ENCODE results near the gene ZFYVE27. TPM values are rescaled to one million over a fixed set of nuclear protein-coding genes. Genes with fewer than 3 reads are reported as not detected.

Gene ZFYVE27
- total RNA-seq, 3 donors from 2014 or later = 26.9 to 37.6 (median 29.2) TPM

GRCh38 chr10:97707134-97707861, 29.6 kb upstream of the ZFYVE27 start:
- intact Hi-C loops (cut with DNase I; ENCODE audit: low total_unique reads) = no loop called here
- TF ChIP-seq, protein P1, sequence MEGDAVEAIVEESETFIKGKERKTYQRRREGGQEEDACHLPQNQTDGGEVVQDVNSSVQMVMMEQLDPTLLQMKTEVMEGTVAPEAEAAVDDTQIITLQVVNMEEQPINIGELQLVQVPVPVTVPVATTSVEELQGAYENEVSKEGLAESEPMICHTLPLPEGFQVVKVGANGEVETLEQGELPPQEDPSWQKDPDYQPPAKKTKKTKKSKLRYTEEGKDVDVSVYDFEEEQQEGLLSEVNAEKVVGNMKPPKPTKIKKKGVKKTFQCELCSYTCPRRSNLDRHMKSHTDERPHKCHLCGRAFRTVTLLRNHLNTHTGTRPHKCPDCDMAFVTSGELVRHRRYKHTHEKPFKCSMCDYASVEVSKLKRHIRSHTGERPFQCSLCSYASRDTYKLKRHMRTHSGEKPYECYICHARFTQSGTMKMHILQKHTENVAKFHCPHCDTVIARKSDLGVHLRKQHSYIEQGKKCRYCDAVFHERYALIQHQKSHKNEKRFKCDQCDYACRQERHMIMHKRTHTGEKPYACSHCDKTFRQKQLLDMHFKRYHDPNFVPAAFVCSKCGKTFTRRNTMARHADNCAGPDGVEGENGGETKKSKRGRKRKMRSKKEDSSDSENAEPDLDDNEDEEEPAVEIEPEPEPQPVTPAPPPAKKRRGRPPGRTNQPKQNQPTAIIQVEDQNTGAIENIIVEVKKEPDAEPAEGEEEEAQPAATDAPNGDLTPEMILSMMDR (IDR thresholded peaks at IDR 0.05) = no peak
- no peak for TF ChIP-seq POLR2A (IDR thresholded peaks at IDR 0.05)
- TF ChIP-seq POLR2AphosphoS5 (IDR thresholded peaks at IDR 0.05) = no peak
- DNase-seq (ENCODE audit: low spot score in 2 of 2) = no peak

GRCh38 chr10:97708167-97708566, 28.8 kb upstream of the ZFYVE27 start:
- DNase-seq (ENCODE audit: low spot score in 2 of 2) = no peak
- Histone ChIP-seq H3K4me3 (no peak overlapping the region), H3K27ac (no peak overlapping the region), H3K9me3 (no peaks in the 10 kb centered on the region), H3K36me3 (no peaks in the 10 kb centered on the region), H3K27me3 (no peaks in the 10 kb centered on the region), H3K4me1 (no peaks in the 10 kb centered on the region)
- TF ChIP-seq POLR2A (IDR thresholded peaks at IDR 0.05) = no peak
- intact Hi-C loops (cut with DNase I; ENCODE audit: low total_unique reads) = no loop called here

More at GRCh38 chr10:97707134-97707861, 29.6 kb upstream of the ZFYVE27 start:
- no peaks in the 10 kb centered on the region for H3K36me3 ChIP-seq
- no peaks in the 10 kb centered on the region for H3K9me3 ChIP-seq
- no peaks in the 10 kb centered on the region for H3K27me3 ChIP-seq
- H3K27ac ChIP-seq = no peak overlapping the region
- no peak overlapping the region for H3K4me3 ChIP-seq
- H3K4me1 ChIP-seq = no peaks in the 10 kb centered on the region

DNA sequence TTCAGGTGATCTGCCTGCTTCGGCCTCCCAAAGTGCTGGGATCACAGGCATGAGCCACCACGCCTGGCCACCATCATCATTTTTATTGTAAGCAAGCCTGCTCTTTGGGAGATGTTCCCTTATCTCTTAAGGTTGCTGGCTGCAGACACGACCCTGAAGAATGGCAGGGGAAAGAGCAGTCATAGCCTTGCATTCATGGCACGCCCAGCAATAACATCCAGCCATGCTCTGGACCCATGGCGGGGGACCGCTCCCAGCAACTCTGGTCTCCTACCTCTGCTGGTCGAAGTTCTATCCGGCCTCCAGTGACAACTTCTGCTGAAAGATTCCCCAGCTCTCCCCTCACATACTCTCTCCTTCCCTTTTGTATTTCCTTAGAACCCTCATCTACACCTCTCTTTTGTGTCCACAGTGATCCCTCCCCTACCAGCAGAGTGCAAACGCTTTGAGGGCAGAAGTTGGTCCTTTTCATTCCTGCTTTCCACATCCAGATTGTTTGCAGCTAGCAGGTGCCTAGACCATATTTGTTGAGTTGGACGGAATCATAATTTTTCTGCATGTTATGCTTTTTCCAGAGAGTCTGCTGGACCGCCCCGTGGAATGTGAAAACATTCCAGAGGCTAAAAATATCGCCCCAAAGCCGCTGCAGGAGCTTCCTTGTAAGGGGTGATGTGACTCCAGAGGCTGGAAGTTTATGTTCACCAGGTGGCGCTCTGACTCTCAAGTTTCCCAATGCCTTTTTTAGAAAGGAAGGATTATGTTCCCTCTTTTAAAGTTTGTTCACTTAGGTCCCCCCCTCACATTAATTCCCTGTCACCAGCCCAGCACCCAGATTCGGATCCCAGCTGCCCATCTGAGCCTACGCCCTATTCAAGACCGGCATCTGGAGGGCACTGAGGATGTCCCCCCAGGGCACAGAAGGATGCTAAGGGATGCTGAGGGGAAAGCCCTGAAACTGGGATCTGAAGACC, 27.7 kb upstream of the ZFYVE27 start:
- H3K4me1 ChIP-seq = no peaks in the 10 kb centered on the region
- intact Hi-C loops (cut with DNase I; ENCODE audit: low total_unique reads) = no loop called here
- TF ChIP-seq POLR2AphosphoS5 (IDR thresholded peaks at IDR 0.05) = peak in 1 of 3 donors; percentile 21
- TF ChIP-seq, protein P1 (IDR thresholded peaks at IDR 0.05) = peak in 2 of 3 donors; percentile 65 to 67
- TF ChIP-seq POLR2A (IDR thresholded peaks at IDR 0.05) = no peak
- peak overlapping the region; percentile 29 to 58 for H3K27ac ChIP-seq
- DNase-seq (ENCODE audit: low spot score in 2 of 2) = peak; percentile 66 to 86
- H3K9me3 ChIP-seq = no peaks in the 10 kb centered on the region
- H3K36me3 ChIP-seq = no peaks in the 10 kb centered on the region
- no peaks in the 10 kb centered on the region for H3K27me3 ChIP-seq
- H3K4me3 ChIP-seq = no peak overlapping the region

GRCh38 chr10:97711640-97712572, 25.0 kb upstream of the ZFYVE27 start:
- peaks cover 0 to 5% of the 10 kb centered on the region in 2 donors for H3K4me1 ChIP-seq
- H3K4me3 ChIP-seq = no peak overlapping the region
- no peak for TF ChIP-seq POLR2AphosphoS5 (IDR thresholded peaks at IDR 0.05)
- no peaks in the 10 kb centered on the region for H3K9me3 ChIP-seq
- intact Hi-C loops (cut with DNase I; ENCODE audit: low total_unique reads) = loop anchor here (10.0 kb wide), 1 partner anchor 1543 kb away; no protein-coding TSS in a partner anchor
- H3K27ac ChIP-seq = peak overlapping the region; percentile 92 to 93
- H3K36me3 ChIP-seq = no peaks in the 10 kb centered on the region
- no peaks in the 10 kb centered on the region for H3K27me3 ChIP-seq
- no peak for DNase-seq (ENCODE audit: low spot score in 2 of 2)

- H3K36me3 ChIP-seq = no peaks in the 10 kb centered on the region
- no peaks in the 10 kb centered on the region for H3K27me3 ChIP-seq
- intact Hi-C loops (cut with DNase I; ENCODE audit: low total_unique reads) = loop anchor here (10.0 kb wide), 1 partner anchor 1541 kb away; no protein-coding TSS in a partner anchor
- H3K9me3 ChIP-seq = no peaks in the 10 kb centered on the region
- H3K27ac ChIP-seq = peak within 1 kb of the TSS; percentile 92 to 93
- DNase-seq (ENCODE audit: low spot score in 2 of 2) = peak; percentile 66 to 68
- H3K4me3 ChIP-seq = peak within 1 kb of the TSS; percentile 53 to 89 (median 75)
- H3K4me1 ChIP-seq = peaks cover 9 to 10% of the 10 kb centered on the region in 2 donors
- TF ChIP-seq POLR2AphosphoS5 (IDR thresholded peaks at IDR 0.05) = peak; percentile 18 to 65 (median 28)
- TF ChIP-seq, protein P1 (IDR thresholded peaks at IDR 0.05) = no peak
- peak; percentile 9 for TF ChIP-seq POLR2A (IDR thresholded peaks at IDR 0.05)
Observed at GRCh38 chr10:97713339-97713825, 23.5 kb upstream of the ZFYVE27 start, which contains the start of gene MARVELD1. Gene MARVELD1, plus strand, starts transcription at chr10:97713730. Its CDS starts 147 bp downstream, at chr10:97713877.
